GM20000 (cell line): Measurements from ENCODE around the gene SAMSN1.

Experiments used
- DNase-seq: peaks from one replicate; pipeline ENCODE4 v3.0.0; 2012; ENCODE audit warnings: low spot score
- CTCF ChIP-seq: IDR thresholded peaks from 2 replicates; pipeline ENCODE4 v1.5.1; 2012; ENCODE audit warnings: mild to moderate bottlenecking, control low read depth; ENCODE audit errors: extremely low read depth, missing control alignments

The SAMSN1 gene

DNA sequence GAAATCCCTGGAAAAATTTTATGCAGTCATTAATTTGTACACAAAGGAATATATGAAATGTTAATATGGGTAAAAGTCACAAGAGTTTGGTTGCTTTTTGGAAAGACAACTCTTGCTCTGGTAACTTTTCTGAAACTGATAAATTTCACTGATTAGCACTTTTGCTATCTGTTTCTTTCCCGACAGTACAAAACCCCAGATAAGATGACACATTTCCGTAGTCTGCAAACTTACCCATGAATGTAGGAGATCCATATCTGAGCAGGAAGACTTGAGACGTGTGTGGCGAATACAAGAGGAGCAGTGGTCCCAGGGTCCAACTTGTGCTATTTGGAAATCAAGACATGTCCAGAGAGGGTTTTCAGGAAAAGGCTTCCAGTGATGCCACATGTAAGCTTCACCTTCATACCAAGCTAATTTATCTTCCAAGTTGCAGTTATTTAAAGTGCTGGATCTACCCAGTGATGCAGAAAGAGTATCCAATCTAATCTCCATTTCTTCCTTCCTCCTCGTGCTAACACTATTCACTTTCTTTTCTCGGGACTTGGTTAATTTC lies 35.9 kb upstream of the SAMSN1 start:
- TF ChIP-seq CTCF = no peak
- DNase-seq = no peak

DNA sequence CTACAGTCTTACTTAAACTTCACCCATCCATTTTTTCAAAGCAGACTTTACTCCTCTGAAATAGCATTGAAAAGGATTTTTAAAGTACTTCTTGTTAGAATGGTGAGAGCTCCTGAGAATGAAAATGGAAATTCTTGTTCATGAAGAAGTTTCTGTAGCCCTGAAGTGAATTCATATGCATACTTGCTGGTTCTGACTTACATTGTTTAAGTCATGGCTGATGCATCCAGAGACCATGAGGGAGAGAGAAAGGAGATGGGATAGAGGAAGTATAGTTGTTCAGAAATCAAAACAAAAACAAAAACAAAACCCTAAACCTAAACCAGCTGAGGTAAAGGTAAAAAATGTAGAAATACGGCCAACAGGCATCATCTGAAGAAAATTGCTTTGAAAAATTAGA lies 27.1 kb upstream of the SAMSN1 start:
- no peak for TF ChIP-seq CTCF
- no peak for DNase-seq

DNA sequence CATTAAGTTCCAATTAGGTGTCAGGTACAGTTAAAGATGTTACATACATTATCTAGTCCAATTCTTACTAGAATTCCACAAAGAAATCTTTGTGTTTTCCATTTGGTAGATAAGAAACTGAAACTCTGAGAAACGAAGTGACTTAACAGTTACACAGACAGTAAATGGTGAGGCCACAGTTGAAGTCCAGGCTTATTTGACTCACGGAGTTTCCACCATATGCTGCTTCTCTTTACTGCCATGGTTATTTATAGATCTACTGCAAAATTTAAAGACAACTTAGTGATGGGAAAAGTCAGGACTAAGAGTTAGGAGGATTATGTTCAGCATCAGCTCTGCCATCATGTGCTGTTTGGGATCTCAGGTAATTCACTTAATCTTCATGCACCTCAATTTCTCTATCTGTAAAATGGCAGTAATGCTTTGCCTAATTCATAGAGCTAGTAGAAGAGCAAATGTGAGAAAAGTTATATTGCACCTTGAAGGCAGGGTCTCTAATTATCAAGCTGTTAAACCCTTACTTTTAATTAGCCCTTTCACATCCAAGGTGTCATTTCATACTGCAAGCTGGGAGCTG lies 26.2 kb upstream of the SAMSN1 start:
- TF ChIP-seq CTCF = no peak
- DNase-seq = no peak

- no peak for TF ChIP-seq CTCF
- DNase-seq = no peak
These were observed 23.8 kb upstream of the SAMSN1 start for GRCh38 chr21:14569868-14570267.

GRCh38 chr21:14569026-14569621 lies 23.0 kb upstream of the SAMSN1 start:
- TF ChIP-seq CTCF = no peak
- DNase-seq = no peak

GRCh38 chr21:14567331-14568279 lies 21.5 kb upstream of the SAMSN1 start:
- TF ChIP-seq CTCF = no peak
- no peak for DNase-seq

DNA sequence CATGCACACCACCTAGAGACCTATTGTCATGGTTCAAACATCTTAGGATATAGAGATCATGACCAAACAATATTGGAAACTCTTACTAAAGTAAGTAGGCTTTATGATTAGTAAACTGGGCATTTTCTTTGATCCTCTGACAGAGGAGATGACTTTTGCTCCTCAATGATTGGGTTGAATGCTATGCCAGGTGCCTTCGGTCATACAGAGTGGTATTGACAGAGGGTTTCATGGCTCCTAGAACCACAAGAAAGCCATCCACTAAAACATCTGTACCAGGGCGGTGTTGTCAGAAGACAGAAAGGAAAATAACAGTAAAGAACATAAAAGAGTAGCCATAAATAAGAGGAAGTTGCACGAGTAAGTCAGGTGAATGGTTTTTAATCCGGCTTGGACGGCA lies 20.8 kb upstream of the SAMSN1 start:
- no peak for TF ChIP-seq CTCF

More for the DNA sequence above, 20.8 kb upstream of the SAMSN1 start:
- DNase-seq = no peak
